NCI-H1105 (cell line): ENCODE measurements around the gene APBA2.

Experiments used
- DNase-seq: peaks from one replicate; lab custom pipeline; 2025; lab: John Stamatoyannopoulos, UW

APBA2 gene

GRCh38 chr15:28915041-28915810 is 29.5 kb downstream of the APBA2 start:
- no peak for DNase-seq

DNA sequence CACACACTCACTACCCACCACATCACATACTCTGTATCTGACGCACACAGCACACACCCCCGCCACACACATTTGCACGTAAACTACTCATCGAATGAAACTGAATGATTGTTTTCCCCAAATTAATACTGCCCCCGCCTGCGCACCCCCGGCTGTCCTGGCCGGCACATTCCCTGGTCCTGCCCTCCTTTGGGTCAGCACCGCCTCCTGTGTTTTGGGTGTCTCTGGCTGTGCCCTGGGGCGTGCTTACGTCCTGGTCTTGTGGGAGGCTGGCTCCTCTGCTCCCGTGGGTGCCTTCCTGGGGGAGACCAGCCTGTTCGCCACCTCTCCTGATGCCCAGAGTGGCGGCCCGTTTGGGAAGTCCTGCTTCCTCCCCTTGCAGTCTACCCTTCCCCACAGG is 30.2 kb downstream of the APBA2 start:
- no peak for DNase-seq

- DNase-seq: no peak
These were observed 32.0 kb downstream of the APBA2 start for GRCh38 chr15:28917791-28918140.

DNA sequence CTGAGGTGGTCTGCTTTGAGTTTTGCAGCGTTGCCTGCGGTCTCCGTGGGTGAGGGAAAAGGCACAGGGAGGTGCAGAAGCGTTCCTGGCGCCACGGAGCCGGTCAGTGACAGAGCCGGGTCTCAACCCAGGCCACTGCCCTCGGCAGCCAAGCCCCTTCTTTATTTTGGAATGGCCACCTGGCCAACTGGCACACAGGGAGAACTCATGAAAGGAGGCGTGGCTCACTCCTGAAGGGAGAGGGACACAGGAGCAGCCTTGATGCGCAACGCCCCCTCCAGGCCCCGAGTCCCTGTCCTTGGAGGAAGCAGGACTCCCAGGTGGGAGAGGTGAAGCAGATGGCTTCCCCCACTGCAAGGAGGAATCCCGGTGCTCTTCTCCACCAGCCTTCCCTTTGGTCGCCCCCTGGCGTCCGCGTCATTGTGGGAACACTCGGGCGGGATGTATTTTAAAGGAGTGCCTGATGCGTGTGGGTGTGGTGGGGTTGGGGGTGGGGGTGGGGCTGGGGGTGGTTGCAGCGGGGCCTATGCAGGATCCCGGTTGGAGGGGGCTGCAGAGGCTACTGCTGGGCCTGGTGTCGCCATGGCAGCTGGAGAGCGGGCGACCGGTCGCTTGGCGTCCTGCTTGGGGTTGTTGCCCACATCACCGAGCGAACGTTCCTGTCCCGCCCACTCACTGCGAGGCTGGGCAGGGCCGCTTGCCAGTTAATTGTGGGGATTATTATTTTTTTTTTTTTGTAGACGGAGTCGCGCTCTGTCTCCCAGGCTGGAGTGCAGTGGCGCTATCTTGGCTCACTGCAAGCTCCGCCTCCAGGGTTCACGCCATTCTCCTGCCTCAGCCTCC is 32.6 kb downstream of the APBA2 start:
- DNase-seq: no peak

GRCh38 chr15:28919201-28919635 is 33.4 kb downstream of the APBA2 start:
- no peak for DNase-seq

DNA sequence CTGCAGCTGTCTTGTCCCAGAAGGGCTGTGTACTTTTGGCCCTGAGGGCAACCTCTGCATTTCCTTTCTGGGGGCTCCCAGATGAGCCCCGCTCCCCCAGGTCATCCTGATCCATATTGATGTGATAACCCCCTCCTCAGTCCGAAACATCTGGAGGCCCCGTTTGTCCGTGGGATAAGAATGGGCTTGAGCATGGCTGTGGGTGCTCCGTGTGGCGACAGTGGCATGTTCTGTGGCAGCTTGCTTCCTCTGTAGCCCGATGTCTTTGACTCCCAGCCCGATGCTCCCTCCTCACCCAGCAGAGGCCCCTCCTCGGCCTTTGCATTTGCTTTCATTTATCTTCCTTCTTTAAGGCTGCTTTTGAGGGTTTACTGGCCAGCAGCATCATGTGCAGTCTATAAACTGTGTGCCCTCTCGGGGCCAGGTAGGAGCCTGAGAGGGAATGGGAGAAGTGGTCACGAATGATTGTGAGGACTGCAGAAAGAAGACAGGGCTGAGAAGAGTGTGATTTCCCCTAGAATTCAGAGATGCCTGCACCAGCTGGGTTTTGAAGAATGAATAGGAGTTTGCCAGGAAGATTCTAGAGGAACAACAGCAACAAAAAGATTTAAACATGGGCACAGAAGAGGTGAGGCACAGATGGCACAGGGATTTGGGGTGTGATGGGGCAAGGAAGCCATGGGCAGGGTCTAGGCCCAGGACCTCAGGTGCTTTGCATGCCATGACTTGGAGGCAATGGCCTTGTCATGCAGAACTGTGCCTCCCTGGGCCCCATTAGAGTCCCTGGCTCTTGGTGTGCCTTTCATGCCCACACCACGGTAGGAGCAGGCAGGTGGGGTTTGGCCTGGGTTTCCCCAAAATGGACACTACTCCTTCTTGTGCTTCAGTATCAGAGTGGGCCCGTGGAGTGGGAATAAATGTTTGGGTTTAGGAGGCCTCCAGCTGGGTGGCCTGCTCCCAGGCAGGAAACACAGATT is 34.2 kb downstream of the APBA2 start:
- no peak for DNase-seq

DNA sequence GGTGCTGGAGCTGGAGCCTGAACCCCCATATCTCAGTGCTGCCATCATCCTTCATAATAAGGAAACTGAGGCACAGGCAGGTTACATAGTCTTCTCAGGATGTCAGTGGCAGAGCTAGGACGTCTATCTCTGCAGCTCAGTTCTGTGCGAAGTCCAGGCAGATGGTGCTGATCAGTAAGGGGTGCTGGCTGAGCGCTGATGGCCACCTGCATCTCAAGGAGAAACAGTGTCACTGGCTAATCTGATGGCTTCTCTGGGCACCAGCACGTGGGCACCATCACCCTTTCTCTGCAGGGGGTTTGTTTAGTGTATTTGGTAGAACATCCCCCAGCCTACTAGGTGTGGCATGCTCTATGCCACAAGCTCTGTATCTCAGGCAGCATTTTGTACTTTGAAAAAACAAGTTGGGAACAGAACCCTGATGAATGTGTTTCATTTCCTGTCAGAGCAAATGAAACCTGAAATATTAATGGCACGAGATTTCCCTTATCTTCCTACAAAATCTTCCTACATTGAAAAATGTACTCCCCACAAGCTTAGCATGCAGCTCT is 35.1 kb downstream of the APBA2 start:
- DNase-seq: no peak

- no peak for DNase-seq
These were observed 35.6 kb downstream of the APBA2 start for GRCh38 chr15:28921336-28921735.

DNA sequence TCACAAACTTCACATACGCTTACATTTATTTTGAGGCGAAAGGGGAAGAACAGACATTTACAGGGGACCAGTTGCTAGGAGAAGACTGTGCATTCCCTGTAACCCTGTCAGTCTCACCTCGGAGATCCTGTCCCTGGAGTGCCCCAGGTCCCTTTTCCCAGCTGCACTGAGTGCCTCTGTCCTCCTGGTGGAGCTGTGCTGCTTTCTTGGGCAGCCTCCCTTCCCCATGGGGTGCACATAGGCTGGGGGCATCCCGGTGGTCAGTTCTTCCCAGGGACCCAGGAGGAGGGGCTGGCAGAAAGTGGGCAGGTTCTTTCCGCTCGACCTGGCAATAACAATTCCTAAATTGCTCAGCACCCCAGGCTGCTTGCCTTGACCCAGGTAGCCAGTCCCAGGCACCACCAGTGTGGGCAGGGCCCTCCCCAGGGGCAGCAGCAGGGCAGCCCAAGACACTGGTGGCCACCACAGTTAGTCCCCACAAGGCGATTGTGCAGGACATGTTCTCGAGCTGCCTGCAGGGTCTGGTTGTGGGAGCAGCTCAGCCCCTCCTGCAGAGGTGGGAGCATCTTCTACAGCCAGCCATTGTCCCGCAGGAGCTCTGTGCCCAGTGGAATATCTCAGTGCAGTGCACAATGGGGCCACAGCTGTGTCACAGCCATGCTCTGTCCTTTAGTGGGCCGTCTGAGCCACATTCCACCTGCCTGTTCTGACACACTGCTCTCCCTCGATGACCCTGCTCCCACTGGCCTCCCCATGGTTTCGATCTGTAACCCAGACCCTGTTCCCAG is 36.3 kb downstream of the APBA2 start:
- DNase-seq: no peak

DNA sequence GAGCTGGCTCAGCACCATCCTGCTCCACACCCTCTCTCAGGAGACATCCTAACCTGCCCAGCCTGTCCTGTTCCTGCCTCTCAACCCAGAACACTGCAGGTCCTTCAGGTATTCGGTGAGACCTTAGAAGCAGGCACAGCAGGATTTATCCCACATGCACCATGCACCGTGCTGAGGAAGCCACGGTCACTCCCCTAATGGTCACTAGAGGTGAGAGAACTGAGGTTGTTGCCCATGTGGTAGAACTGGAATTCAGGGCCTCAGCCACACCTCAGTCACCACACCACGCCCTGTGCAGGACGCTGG is 36.9 kb downstream of the APBA2 start:
- no peak for DNase-seq

- DNase-seq: no peak
These were observed 38.0 kb downstream of the APBA2 start for GRCh38 chr15:28923726-28924280.

DNA sequence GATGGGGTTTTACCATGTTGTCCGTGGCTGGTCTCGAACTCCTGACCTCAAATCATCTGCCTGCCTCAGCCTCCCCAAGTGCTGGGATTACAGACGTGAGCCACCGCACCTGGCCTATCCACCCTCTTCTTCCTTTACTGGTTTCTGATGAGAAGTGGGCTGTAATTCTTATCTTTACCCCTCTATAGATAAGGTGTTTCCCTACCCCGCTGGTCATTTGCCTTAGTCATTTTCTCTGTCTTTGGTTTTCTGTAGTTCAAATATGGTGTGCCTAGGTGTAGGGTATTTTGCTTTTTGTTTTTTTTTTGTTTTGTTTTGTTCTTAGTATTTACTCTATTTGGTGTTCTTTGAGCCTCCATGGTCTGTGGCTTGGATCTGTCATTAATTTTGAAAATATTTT is 41.3 kb downstream of the APBA2 start:
- DNase-seq: no peak

DNA sequence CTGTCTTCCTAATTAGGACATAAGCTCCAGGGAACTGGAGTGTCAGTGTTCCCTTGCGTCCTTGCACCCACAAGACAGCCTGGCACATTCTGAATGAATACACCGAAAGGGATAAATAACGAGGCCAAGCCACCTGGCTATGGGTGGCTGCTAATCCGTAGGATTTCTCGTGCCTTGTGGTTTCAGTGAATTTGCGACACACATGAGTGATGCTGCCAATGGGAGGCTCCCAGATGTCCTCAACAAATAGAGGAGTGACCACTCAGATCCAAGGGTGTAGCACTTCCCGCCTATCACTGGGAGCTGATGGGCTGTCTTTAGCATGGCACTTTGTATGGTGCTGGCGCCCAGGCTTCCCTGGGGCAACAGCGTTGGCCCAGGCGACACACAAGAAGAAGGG is 43.4 kb downstream of the APBA2 start:
- DNase-seq: no peak

GRCh38 chr15:28930011-28930410 is 44.2 kb downstream of the APBA2 start:
- no peak for DNase-seq

GRCh38 chr15:28930476-28931291 is 44.9 kb downstream of the APBA2 start:
- no peak for DNase-seq

DNA sequence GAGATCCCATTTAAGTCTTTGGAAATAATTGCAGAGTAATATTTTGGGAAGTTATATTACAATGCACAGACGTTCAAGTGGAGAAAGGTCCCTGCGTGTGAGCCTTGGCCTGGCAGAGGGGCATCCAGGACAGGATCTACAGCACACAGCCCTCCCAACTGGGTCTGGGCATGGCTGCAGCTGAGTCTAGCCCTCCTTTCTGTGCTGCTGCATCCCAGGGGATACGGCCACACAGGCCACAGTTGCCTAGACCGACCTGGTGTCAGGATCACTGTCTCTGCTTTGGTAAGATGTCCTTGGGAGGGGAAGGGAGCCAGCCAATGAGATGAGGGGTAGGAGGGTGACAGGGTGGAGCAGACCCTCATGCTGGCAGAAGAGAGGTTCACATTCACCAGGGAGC is 46.1 kb downstream of the APBA2 start:
- no peak for DNase-seq

DNA sequence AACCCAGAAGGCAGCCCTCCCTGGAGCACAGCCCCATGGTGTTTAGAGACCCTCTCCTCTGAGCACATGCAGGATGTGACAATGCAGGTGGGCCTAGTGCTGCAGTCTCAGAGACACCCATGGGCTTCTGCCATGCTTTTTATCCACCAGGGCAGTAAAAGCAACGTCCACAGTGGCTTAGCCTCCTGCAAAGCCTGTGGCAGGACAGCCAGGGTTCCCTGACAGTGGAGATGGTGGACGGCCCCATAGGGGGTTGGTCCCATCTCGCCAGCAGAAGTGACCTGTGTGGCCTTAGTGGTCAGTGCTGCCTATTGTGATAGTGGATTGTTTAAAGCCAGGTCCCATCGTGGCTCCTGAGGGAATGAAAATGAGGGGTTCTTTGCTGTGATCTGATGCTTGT is 46.6 kb downstream of the APBA2 start:
- no peak for DNase-seq

DNA sequence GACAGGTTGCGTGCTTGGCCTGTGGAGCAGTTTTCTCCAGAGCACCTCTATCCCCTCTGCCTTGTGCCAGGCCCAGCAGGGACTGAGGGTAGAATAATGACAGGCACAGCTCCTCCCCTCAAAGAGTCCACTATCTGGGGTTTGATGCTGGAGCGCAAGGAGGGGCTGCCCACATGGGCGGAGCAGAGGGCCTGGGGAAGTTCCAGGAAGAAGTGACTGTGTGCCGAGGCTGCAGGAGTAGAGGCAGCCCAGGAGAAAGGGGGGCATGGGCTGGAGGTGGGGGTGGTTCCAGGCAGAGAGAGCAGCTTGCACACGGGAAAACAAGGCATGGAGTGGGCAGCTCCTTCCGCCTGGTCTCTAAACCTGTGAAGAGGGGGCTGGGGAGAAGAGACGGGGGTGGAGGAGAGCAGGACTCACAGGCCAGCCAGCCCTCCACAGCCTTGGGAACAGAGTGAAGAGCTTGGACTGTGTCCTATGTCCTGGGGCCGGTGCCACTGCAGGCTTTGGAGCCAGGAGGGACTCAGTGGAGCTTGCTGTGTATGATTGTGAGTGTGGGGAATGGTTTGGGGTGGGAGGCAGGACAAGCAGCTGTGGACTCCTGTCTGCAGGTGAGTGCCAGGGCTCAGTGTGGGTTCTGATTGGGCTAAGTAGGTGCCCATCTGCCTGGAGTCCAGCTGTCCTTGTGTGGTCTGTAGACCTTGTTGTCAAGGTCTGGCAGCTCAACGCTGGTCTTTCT is 48.1 kb downstream of the APBA2 start:
- DNase-seq: no peak

GRCh38 chr15:28934645-28935044 is 48.9 kb downstream of the APBA2 start:
- DNase-seq: no peak
